ENCODE measurements around the gene ATG16L2.

- TF ChIP-seq CTCF (IDR thresholded peaks at IDR 0.05), result no peak
- no peak for TF ChIP-seq POLR2A (IDR thresholded peaks at IDR 0.05)
Measured at GRCh38 chr11:72769680-72770079, 44.5 kb upstream of the ATG16L2 start.
